Esophagus muscularis mucosa (tissue), 4 donors: ENCODE data around the gene GNA12.

Experiments used
- EP300 ChIP-seq: sonication (generic); formaldehyde crosslinking; IDR thresholded peaks from one replicate; pipeline ENCODE4 v1.6.1; 2017; ENCODE audit warnings: antibody characterized with exemption
- POLR2A ChIP-seq: fragments of 450-650 bp; IDR thresholded peaks from one replicate; pipeline ENCODE4 v1.6.1; 2017; ENCODE audit warnings: antibody characterized with exemption, moderate library complexity, mild to moderate bottlenecking, low read depth
- POLR2AphosphoS5 ChIP-seq, 2 donors: sonication (generic); formaldehyde crosslinking; IDR thresholded peaks; one replicate each; pipeline ENCODE4 v1.6.1; 2017; ENCODE audit warnings: antibody characterized with exemption in 2 of 2
- TF ChIP-seq, protein P1 (sequence below), 3 experiments: fragments of 200-600 bp in 2 of 3; fragments of 450-650 bp in 1 of 3; sonication (generic) in 2 of 3; IDR thresholded peaks; one replicate each; pipeline ENCODE4 v1.5.1; 2017 to 2019; ENCODE audit warnings: antibody characterized with exemption in 3 of 3, mild to moderate bottlenecking in 2 of 3, moderate library complexity in 1 of 3

GRCh38 chr7:2736411-2736914 is 107.6 kb downstream of the GNA12 start:
- TF ChIP-seq POLR2AphosphoS5 (IDR thresholded peaks at IDR 0.05), result no peak
- TF ChIP-seq, protein P1, sequence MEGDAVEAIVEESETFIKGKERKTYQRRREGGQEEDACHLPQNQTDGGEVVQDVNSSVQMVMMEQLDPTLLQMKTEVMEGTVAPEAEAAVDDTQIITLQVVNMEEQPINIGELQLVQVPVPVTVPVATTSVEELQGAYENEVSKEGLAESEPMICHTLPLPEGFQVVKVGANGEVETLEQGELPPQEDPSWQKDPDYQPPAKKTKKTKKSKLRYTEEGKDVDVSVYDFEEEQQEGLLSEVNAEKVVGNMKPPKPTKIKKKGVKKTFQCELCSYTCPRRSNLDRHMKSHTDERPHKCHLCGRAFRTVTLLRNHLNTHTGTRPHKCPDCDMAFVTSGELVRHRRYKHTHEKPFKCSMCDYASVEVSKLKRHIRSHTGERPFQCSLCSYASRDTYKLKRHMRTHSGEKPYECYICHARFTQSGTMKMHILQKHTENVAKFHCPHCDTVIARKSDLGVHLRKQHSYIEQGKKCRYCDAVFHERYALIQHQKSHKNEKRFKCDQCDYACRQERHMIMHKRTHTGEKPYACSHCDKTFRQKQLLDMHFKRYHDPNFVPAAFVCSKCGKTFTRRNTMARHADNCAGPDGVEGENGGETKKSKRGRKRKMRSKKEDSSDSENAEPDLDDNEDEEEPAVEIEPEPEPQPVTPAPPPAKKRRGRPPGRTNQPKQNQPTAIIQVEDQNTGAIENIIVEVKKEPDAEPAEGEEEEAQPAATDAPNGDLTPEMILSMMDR (IDR thresholded peaks at IDR 0.05), result no peak
- TF ChIP-seq POLR2A, result no peak
- no peak for TF ChIP-seq EP300
